IMR-90 (cell line): ENCODE data around the gene KCNS1. TPM values are rescaled to one million over a fixed set of nuclear protein-coding genes. Genes with fewer than 3 reads are reported as not detected.

Source experiments
- ATAC-seq: fragments of 200-7000 bp; cut with Tn5 transposase; 2 replicates; pipeline ENCODE4 v1.9.1; 2020; ENCODE audit warnings: low read depth, mild to moderate bottlenecking, moderate library complexity
- BruUV-seq: library from RNA; stranded (reverse); fragments of 400-500 nt; replicated peaks from 2 replicates; lab custom pipeline; 2021; lab: Mats Ljungman, UMichigan
- CTCF ChIA-PET: fragments of 300-600 bp; formaldehyde crosslinking; extraction: SDS; loops from one replicate; lab custom pipeline; 2021; ENCODE audit warnings: antibody characterized with exemption; lab: Yijun Ruan, JAX
- POLR2A ChIA-PET: fragments of 300-600 bp; sonication (Branson Sonifier 250); formaldehyde crosslinking; loops from one replicate; lab custom pipeline; 2022; ENCODE audit warnings: antibody characterized with exemption; ENCODE audit not compliant: unreplicated experiment; lab: Charles Lee
- DNase-seq: peaks from one replicate; pipeline ENCODE4 v3.0.0; 2013
- H2AFZ ChIP-seq: replicated peaks from 2 replicates; pipeline ENCODE3; 2013; ENCODE audit warnings: low read length, mild to moderate bottlenecking; ENCODE audit not compliant: poor library complexity
- H2AK5ac ChIP-seq: 2 replicates; pipeline ENCODE4 v1.6.1; 2013; ENCODE audit warnings: low read depth, low read length, inconsistent platforms
- H2AK9ac ChIP-seq: replicated peaks from 2 replicates; pipeline ENCODE3; 2013; ENCODE audit warnings: mild to moderate bottlenecking, low read depth, low read length, moderate library complexity; ENCODE audit not compliant: poor library complexity
- H2BK120ac ChIP-seq: 2 replicates; pipeline ENCODE4 v1.6.1; 2013; ENCODE audit warnings: low read depth, low read length, inconsistent platforms
- H2BK15ac ChIP-seq: 3 replicates; pipeline ENCODE4 v1.6.1; 2013; ENCODE audit warnings: low read depth, low read length, inconsistent platforms
- H2BK20ac ChIP-seq: 2 replicates; pipeline ENCODE4 v1.6.1; 2013; ENCODE audit warnings: low read depth, mild to moderate bottlenecking, inconsistent platforms, low read length, moderate library complexity
- H2BK5ac ChIP-seq: 2 replicates; pipeline ENCODE4 v1.6.1; 2013; ENCODE audit warnings: mild to moderate bottlenecking, low read depth, low read length, inconsistent platforms; ENCODE audit not compliant: poor library complexity, severe bottlenecking
- H3K14ac ChIP-seq: replicated peaks from 2 replicates; pipeline ENCODE4 v1.6.1; 2013; ENCODE audit warnings: low read depth, low read length, inconsistent platforms
- H3K18ac ChIP-seq: 2 replicates; pipeline ENCODE4 v1.6.1; 2013; ENCODE audit warnings: low read depth, low read length, control low read depth
- H3K23ac ChIP-seq: 2 replicates; pipeline ENCODE4 v1.6.1; 2013; ENCODE audit warnings: low read depth, low read length, inconsistent platforms
- H3K27ac ChIP-seq: 2 replicates; pipeline ENCODE4 v1.5.1; 2013; ENCODE audit warnings: mild to moderate bottlenecking, control low read depth, low read length; ENCODE audit not compliant: insufficient read depth
- H3K27me3 ChIP-seq: 2 replicates; pipeline ENCODE4 v1.6.1; 2013; ENCODE audit warnings: low read length; ENCODE audit not compliant: control insufficient read depth, insufficient read depth
- H3K36me3 ChIP-seq: 2 replicates; pipeline ENCODE4 v1.6.1; 2013; ENCODE audit warnings: low read length, mixed read lengths; ENCODE audit not compliant: control insufficient read depth, insufficient read depth
- H3K4ac ChIP-seq: 2 replicates; pipeline ENCODE4 v1.6.1; 2013; ENCODE audit warnings: low read depth, low read length, inconsistent platforms
- H3K4me1 ChIP-seq: 2 replicates; pipeline ENCODE4 v1.6.1; 2013; ENCODE audit warnings: low read length, mixed read lengths; ENCODE audit not compliant: control insufficient read depth, insufficient read depth
- H3K4me2 ChIP-seq: 2 replicates; pipeline ENCODE4 v1.6.1; 2013; ENCODE audit warnings: low read depth, mild to moderate bottlenecking, control low read depth, low read length, moderate library complexity
- H3K4me3 ChIP-seq: 2 replicates; pipeline ENCODE4 v1.5.1; 2013; ENCODE audit warnings: low read depth, mild to moderate bottlenecking, control low read depth, low read length, moderate library complexity; ENCODE audit not compliant: insufficient read depth
- H3K56ac ChIP-seq: 2 replicates; pipeline ENCODE4 v1.6.1; 2013; ENCODE audit warnings: low read length, inconsistent platforms; ENCODE audit not compliant: insufficient read depth; ENCODE audit errors: extremely low read depth
- H3K79me1 ChIP-seq, 2 experiments: 2 replicates each; pipeline ENCODE4 v1.6.1; 2013; ENCODE audit warnings: low read length in 2 of 2, inconsistent platforms in 1 of 2, low read depth in 1 of 2
- H3K9ac ChIP-seq: 2 replicates; pipeline ENCODE4 v1.6.1; 2013; ENCODE audit warnings: low read depth, low read length, control low read depth
- H3K9me1 ChIP-seq: 2 replicates; pipeline ENCODE4 v1.6.1; 2013; ENCODE audit warnings: low read length, inconsistent platforms; ENCODE audit not compliant: insufficient read depth
- H3K9me3 ChIP-seq: 2 replicates; pipeline ENCODE4 v1.6.1; 2013; ENCODE audit warnings: low read length; ENCODE audit not compliant: control insufficient read depth, insufficient read depth
- H4K20me1 ChIP-seq: 2 replicates; pipeline ENCODE4 v1.6.1; 2013; ENCODE audit warnings: low read length, inconsistent platforms; ENCODE audit not compliant: insufficient read depth
- H4K5ac ChIP-seq: 2 replicates; pipeline ENCODE4 v1.6.1; 2013; ENCODE audit warnings: mild to moderate bottlenecking, low read depth, low read length, control low read depth
- H4K8ac ChIP-seq, 2 experiments: 2 replicates each; pipeline ENCODE4 v1.6.1; 2013; ENCODE audit warnings: low read depth in 2 of 2, low read length in 2 of 2, control low read depth in 1 of 2, inconsistent platforms in 1 of 2
- H4K91ac ChIP-seq: 2 replicates; pipeline ENCODE4 v1.6.1; 2013; ENCODE audit warnings: low read depth, low read length, inconsistent platforms; ENCODE audit not compliant: insufficient read depth
- CEBPB ChIP-seq: IDR thresholded peaks from 2 replicates; pipeline ENCODE4 v1.6.1; 2012; ENCODE audit warnings: low read depth, low read length, improper control_type of control experiment
- WGBS, 2 experiments: methylation state at CpG; one replicate each; pipeline versions ENCODE4 v1.1.5 to v1.1.7; 2013; ENCODE audit warnings: missing lambda C conversion rate in 2 of 2; ENCODE audit not compliant: insufficient read length in 1 of 2; ENCODE audit errors: extremely low coverage in 2 of 2; 5-methylcytosine and 5-hydroxymethylcytosine counted together
- dilution Hi-C: fragments of 300-500 bp; cut with HindIII; formaldehyde crosslinking; loops from one replicate; pipeline ENCODE4 v1.14.3; 2018; ENCODE audit warnings: low sequenced_read_pairs; ENCODE audit not compliant: unreplicated experiment
- in situ Hi-C: fragments of 300-500 bp; cut with MboI; formaldehyde crosslinking; loops from 3 replicates; pipeline ENCODE4 v1.14.3; 2019; ENCODE audit warnings: low sequenced_read_pairs, inconsistent platforms, mixed read lengths
- intact Hi-C: fragments of 100-400 bp; cut with micrococcal nuclease; formaldehyde crosslinking; loops from 2 replicates; pipeline ENCODE4 v1.10.0; 2022
- polyA plus RNA-seq, 3 experiments: library from polyadenylated mRNA; depleted of rRNA; stranded (reverse); fragments of >200 nt; gene quantifications; 2 replicates each; pipeline ENCODE4 v1.2.3, GENCODE V29; 2012; ENCODE audit warnings: low replicate concordance in 1 of 3
- total RNA-seq: library from RNA; depleted of rRNA; stranded (reverse); fragments of >200 nt; gene quantifications from 2 replicates; pipeline ENCODE4 v1.2.3, GENCODE V29; 2012
- TF ChIP-seq, protein P1 (sequence below): conservative IDR thresholded peaks from 2 replicates; pipeline ENCODE4 v1.5.1; 2012; ENCODE audit warnings: mild to moderate bottlenecking, low read depth, low read length, improper control_type of control experiment

Gene KCNS1
- total and polyA plus RNA-seq, 2 of the 4 experiments (the other 2 are of a cell fraction), result 0.54 to 0.62 TPM

DNA sequence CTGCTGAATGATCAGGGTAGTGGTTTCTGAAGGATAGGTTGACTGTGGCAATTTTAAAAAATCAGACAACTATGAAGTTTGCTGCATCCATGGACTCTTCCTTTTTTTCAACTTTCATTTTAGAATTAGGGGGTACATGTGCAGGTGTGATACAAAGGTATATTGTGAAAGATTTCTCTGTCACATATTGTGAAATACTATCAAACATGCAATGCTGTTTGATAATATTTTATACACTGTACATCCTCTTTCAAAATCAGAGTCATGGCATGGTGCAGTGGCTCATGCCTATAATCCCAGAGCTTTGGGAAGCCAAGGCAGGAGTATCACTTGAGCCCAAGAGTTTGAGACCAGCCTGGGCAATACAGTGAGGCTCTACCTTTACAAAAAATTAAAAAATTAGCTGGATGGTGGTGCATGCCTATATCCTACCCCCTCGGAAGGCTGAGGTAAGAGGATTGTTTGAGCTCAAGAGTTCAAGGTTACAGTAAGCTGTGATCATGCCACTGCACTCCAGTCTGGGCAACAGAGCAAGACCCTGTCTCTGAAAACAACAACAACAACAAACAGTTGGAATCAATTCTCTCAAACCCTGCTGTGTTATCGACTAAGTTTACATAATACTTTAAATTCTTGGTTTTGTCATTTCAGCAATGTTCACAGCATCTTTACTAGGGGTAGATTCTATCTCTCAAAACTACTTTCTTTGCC lies 18.8 kb upstream of the KCNS1 start:
- intact Hi-C loops, result loop anchor here (10.0 kb wide), 1 partner anchor 155 kb away; no protein-coding TSS in a partner anchor
- Histone ChIP-seq H3K9me3 (no peaks in the 10 kb centered on the region), H2BK5ac (no peak overlapping the region), H3K4me2 (no peak overlapping the region), H3K79me1 (no peaks in the 10 kb centered on the region), H2BK20ac (no peak overlapping the region), H3K27ac (no peak overlapping the region), H3K36me3 (no peaks in the 10 kb centered on the region), H3K56ac (no peak overlapping the region), H3K4ac (no peak overlapping the region), H3K4me1 (no peaks in the 10 kb centered on the region), H4K91ac (no peak overlapping the region), H3K4me3 (no peak overlapping the region), H3K23ac (no peak overlapping the region), H3K9ac (no peak overlapping the region), H2BK120ac (no peak overlapping the region), H3K27me3 (peaks cover 31% of the 10 kb centered on the region), H4K8ac (no peak overlapping the region), H2AK5ac (no peak overlapping the region), H4K5ac (no peak overlapping the region), H4K20me1 (no peaks in the 10 kb centered on the region), H2AFZ (no peak overlapping the region), H3K18ac (no peak overlapping the region), H2BK15ac (no peak overlapping the region), H3K9me1 (no peaks in the 10 kb centered on the region), H3K14ac (no peak overlapping the region), H2AK9ac (no peak overlapping the region)
- ATAC-seq (no peak), DNase-seq (no peak)
- dilution Hi-C loops, result no loop called here
- no CpG with 5 or more reads among the region's 2 CpGs for WGBS, 2 experiments
- no TSS peak for BruUV-seq
- CTCF ChIA-PET, result interaction anchor here (0.9 kb wide), 1 partner anchor 75 kb away, joined by 8 read pairs; no protein-coding TSS in a partner anchor
- in situ Hi-C loops, result loop anchor here (25.0 kb wide), 1 partner anchor 168 kb away; no protein-coding TSS in a partner anchor
- TF ChIP-seq, protein P1, sequence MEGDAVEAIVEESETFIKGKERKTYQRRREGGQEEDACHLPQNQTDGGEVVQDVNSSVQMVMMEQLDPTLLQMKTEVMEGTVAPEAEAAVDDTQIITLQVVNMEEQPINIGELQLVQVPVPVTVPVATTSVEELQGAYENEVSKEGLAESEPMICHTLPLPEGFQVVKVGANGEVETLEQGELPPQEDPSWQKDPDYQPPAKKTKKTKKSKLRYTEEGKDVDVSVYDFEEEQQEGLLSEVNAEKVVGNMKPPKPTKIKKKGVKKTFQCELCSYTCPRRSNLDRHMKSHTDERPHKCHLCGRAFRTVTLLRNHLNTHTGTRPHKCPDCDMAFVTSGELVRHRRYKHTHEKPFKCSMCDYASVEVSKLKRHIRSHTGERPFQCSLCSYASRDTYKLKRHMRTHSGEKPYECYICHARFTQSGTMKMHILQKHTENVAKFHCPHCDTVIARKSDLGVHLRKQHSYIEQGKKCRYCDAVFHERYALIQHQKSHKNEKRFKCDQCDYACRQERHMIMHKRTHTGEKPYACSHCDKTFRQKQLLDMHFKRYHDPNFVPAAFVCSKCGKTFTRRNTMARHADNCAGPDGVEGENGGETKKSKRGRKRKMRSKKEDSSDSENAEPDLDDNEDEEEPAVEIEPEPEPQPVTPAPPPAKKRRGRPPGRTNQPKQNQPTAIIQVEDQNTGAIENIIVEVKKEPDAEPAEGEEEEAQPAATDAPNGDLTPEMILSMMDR, result no peak
- TF ChIP-seq CEBPB, result peak; percentile 60
- POLR2A ChIA-PET, result no interaction called here
